Activated CD8-positive, alpha-beta T cell treated with anti-CD3 and anti-CD28 coated beads for 36 hours (primary cell): ENCODE measurements around the gene CXorf38. TPM values are rescaled to one million over a fixed set of nuclear protein-coding genes. Genes with fewer than 3 reads are reported as not detected.

Experiments used
- ATAC-seq: fragments of 200-7000 bp; cut with Tn5 transposase; one replicate; pipeline ENCODE4 v1.10.0; 2021; ENCODE audit warnings: mild to moderate bottlenecking, moderate library complexity
- CTCF ChIA-PET: fragments of 350-600 bp; sonication (Branson Sonifier 250); formaldehyde crosslinking; loops from one replicate; lab custom pipeline; 2021; ENCODE audit warnings: antibody characterized with exemption; lab: Charles Lee
- POLR2A ChIA-PET: fragments of 350-600 bp; sonication (Branson Sonifier 250); formaldehyde crosslinking; loops from one replicate; lab custom pipeline; 2021; ENCODE audit warnings: antibody characterized with exemption; lab: Charles Lee
- DNase-seq: peaks from one replicate; pipeline ENCODE4 v3.0.0-alpha.2; 2020
- H3K27ac Mint-ChIP-seq: one replicate; pipeline ENCODE4 v1.8.0; 2021; ENCODE audit warnings: mild to moderate bottlenecking, mixed read lengths
- H3K27me3 Mint-ChIP-seq: one replicate; pipeline ENCODE4 v1.8.0; 2021; ENCODE audit warnings: mixed read lengths
- H3K36me3 Mint-ChIP-seq: one replicate; pipeline ENCODE4 v1.8.0; 2021; ENCODE audit warnings: low read depth, mixed read lengths
- H3K4me1 Mint-ChIP-seq: one replicate; pipeline ENCODE4 v1.8.0; 2021; ENCODE audit warnings: low read depth, mixed read lengths
- H3K4me3 Mint-ChIP-seq: one replicate; pipeline ENCODE4 v1.8.0; 2021; ENCODE audit warnings: mild to moderate bottlenecking, moderate library complexity, mixed read lengths
- H3K9me3 Mint-ChIP-seq: one replicate; pipeline ENCODE4 v1.8.0; 2021; ENCODE audit warnings: mixed read lengths
- CTCF ChIP-seq: fragments of 200-600 bp; IDR thresholded peaks from one replicate; pipeline ENCODE4 v1.8.0; 2022; ENCODE audit warnings: antibody characterized with exemption, mild to moderate bottlenecking
- intact Hi-C: fragments of 100-400 bp; cut with micrococcal nuclease; formaldehyde crosslinking; loops from one replicate; pipeline ENCODE4 v1.10.0; 2022
- total RNA-seq, 2 experiments: library from RNA; stranded (reverse); gene quantifications; one replicate each; pipeline ENCODE4 v1.2.3, GENCODE V29; 2021

Gene CXorf38
- total RNA-seq, 2 experiments from 2014 or later: 21.2 to 22.5 TPM

DNA sequence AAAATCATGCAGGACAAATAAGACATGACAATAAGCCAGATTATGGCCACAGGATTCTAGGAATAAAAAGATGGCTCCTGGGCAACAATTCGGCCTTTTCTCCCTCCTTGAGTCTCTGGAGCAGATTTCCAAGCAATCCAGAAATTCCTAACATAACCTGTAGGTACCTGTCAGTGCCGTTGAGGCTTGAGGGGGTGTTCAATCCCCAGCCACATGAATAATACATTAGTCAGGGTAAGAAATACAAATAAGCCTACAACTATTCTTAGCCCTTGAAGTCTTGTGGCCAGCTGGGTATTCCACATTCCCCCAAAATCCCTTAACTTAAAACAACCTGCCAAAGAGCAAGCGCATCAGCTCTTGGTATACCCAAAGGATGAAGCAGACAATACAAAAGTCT is 9.7 kb downstream of the CXorf38 start:
- H3K4me3 Mint-ChIP-seq: no peak overlapping the region
- ChIA-PET CTCF (interaction anchor here (1.4 to 1.7 kb wide), 2 partner anchors 94 to 157 kb away, joined by 4 to 6 read pairs; no protein-coding TSS in a partner anchor), POLR2A (interaction anchor here (0.6 kb wide), 1 partner anchor 99 kb away, joined by 3 read pairs; no protein-coding TSS in a partner anchor)
- intact Hi-C loops: no loop called here
- H3K9me3 Mint-ChIP-seq: no peaks in the 10 kb centered on the region
- H3K27ac Mint-ChIP-seq: no peak overlapping the region
- no peaks in the 10 kb centered on the region for H3K27me3 Mint-ChIP-seq
- DNase-seq: no peak
- TF ChIP-seq CTCF: no peak
- H3K36me3 Mint-ChIP-seq: peaks cover 23% of the 10 kb centered on the region
- peaks cover 38% of the 10 kb centered on the region for H3K4me1 Mint-ChIP-seq
- ATAC-seq: no peak

DNA sequence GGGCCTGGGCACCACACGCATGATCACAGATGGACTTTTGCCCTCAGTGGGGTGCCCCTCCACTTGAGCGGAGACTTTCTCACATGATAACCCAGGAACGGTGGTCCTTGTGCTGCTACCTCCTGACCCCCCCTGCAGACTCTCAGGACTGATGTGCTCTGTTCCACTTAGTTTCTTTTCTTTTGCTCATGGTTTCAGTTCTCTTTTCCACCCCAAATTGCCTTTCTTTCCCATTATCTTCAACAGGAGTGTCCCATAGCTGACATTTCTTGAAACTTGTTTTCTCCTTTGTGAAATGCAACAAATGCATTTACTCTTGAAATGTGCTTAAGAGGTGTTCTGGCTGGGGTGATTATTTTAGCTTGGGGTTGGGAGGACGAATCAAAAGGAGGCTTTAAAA is 15.2 kb downstream of the CXorf38 start:
- TF ChIP-seq CTCF: no peak
- peaks cover 19% of the 10 kb centered on the region for H3K36me3 Mint-ChIP-seq
- ATAC-seq (no peak), DNase-seq (no peak)
- intact Hi-C loops: no loop called here
- H3K27ac Mint-ChIP-seq: peak overlapping the region; percentile 55
- POLR2A ChIA-PET: no interaction called here
- H3K4me3 Mint-ChIP-seq: no peak overlapping the region
- no peaks in the 10 kb centered on the region for H3K9me3 Mint-ChIP-seq
- CTCF ChIA-PET: interaction anchor here (0.7 to 1.9 kb wide), 3 partner anchors 11 to 514 kb away, joined by 3 to 5 read pairs (median 4); no protein-coding TSS in a partner anchor
- peaks cover 13% of the 10 kb centered on the region for H3K4me1 Mint-ChIP-seq
- no peaks in the 10 kb centered on the region for H3K27me3 Mint-ChIP-seq

- ATAC-seq (no peak), DNase-seq (no peak)
- no peak overlapping the region for H3K27ac Mint-ChIP-seq
- ChIA-PET POLR2A (no interaction called here), CTCF (interaction anchor here (4.1 kb wide), 1 partner anchor 84 kb away, joined by 11 read pairs; no protein-coding TSS in a partner anchor)
- H3K4me1 Mint-ChIP-seq: peaks cover 7% of the 10 kb centered on the region
- no peak overlapping the region for H3K4me3 Mint-ChIP-seq
- H3K27me3 Mint-ChIP-seq: no peaks in the 10 kb centered on the region
- no peak for TF ChIP-seq CTCF
- intact Hi-C loops: no loop called here
- H3K36me3 Mint-ChIP-seq: peaks cover 9% of the 10 kb centered on the region
- H3K9me3 Mint-ChIP-seq: no peaks in the 10 kb centered on the region
These were observed 18.9 kb downstream of the CXorf38 start for GRCh38 chrX:40628506-40628905.

DNA sequence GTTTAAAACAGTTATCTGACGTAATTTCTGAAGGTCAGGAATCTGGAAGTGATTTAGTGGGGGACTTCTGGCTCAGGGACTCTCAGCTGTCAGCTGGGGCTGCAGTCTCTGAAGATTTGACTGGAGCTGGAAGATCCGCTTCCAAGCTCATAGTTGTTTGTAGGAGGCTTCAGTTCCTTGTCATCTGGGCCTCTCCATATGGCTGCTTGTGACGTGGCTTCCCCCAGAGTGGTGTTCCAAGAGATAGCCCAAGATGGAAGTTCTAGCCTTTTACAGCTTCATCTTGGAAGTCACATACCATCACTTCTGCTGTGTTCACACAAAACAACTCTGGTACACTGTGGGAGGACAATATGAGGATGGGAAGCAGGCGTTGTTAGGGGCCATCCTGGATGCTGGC is 22.1 kb downstream of the CXorf38 start:
- DNase-seq (no peak), ATAC-seq (no peak)
- Mint-ChIP-seq H3K36me3 (peaks cover 1% of the 10 kb centered on the region), H3K27me3 (no peaks in the 10 kb centered on the region), H3K27ac (no peak overlapping the region), H3K4me1 (no peaks in the 10 kb centered on the region), H3K9me3 (no peaks in the 10 kb centered on the region), H3K4me3 (no peak overlapping the region)
- ChIA-PET CTCF (interaction anchor here (4.1 kb wide), 1 partner anchor 81 kb away, joined by 11 read pairs; no protein-coding TSS in a partner anchor), POLR2A (no interaction called here)
- intact Hi-C loops: no loop called here
- TF ChIP-seq CTCF: no peak

GRCh38 chrX:40623665-40624064 is 23.7 kb downstream of the CXorf38 start:
- no peak overlapping the region for H3K4me3 Mint-ChIP-seq
- H3K36me3 Mint-ChIP-seq: no peaks in the 10 kb centered on the region
- no peaks in the 10 kb centered on the region for H3K9me3 Mint-ChIP-seq
- TF ChIP-seq CTCF: no peak
- H3K4me1 Mint-ChIP-seq: no peaks in the 10 kb centered on the region
- H3K27me3 Mint-ChIP-seq: no peaks in the 10 kb centered on the region
- ChIA-PET POLR2A (no interaction called here), CTCF (interaction anchor here (1.0 kb wide), 1 partner anchor 28 kb away, joined by 3 read pairs; no protein-coding TSS in a partner anchor)
- no peak for DNase-seq
- ATAC-seq: no peak
- no peak overlapping the region for H3K27ac Mint-ChIP-seq
- intact Hi-C loops: no loop called here
